ENCODE results near the gene AMOTL2. TPM values are rescaled to one million over a fixed set of nuclear protein-coding genes. Genes with fewer than 3 reads are reported as not detected.

Gene AMOTL2
- total and polyA plus RNA-seq, 4 donors = 12.4 to 118 (median 55.7) TPM

- H3K4me1 ChIP-seq (ENCODE audit: control insufficient read depth in 1 of 2, insufficient read depth in 2 of 2, low read length in 2 of 2) = peaks cover 6 to 8% of the 10 kb centered on the region in 2 donors
- H3K4me3 ChIP-seq (ENCODE audit: low read length in 2 of 2) = no peak overlapping the region
- H3K27ac ChIP-seq (ENCODE audit: low read depth in 1 of 2, low read length in 2 of 2) = peak overlapping the region; percentile 73 to 99
- 57 to 77% methylated on average over 6 of the region's 6 CpGs for WGBS, 2 donors
- no peak for ATAC-seq (ENCODE audit: low FRiP score)
- no peaks in the 10 kb centered on the region for H3K36me3 ChIP-seq (ENCODE audit: control insufficient read depth in 1 of 2, insufficient read depth in 2 of 2, low read length in 1 of 2)
- no peaks in the 10 kb centered on the region for H3K9me3 ChIP-seq (ENCODE audit: control insufficient read depth, low read length)
- peak in 1 of 2 donors; percentile 24 for DNase-seq
- no peaks in the 10 kb centered on the region for H3K27me3 ChIP-seq (ENCODE audit: control insufficient read depth in 1 of 2, insufficient read depth in 2 of 2, low read length in 1 of 2)
- intact Hi-C loops (cut with DNase I) = no loop called here
Measured at GRCh38 chr3:134332344-134332743, 41.9 kb downstream of the AMOTL2 start.

- Histone ChIP-seq H3K4me3 (ENCODE audit: low read length in 2 of 2) (no peak overlapping the region), H3K9me3 (ENCODE audit: control insufficient read depth, low read length) (no peaks in the 10 kb centered on the region), H3K36me3 (ENCODE audit: control insufficient read depth in 1 of 2, insufficient read depth in 2 of 2, low read length in 1 of 2) (no peaks in the 10 kb centered on the region), H3K4me1 (ENCODE audit: control insufficient read depth in 1 of 2, insufficient read depth in 2 of 2, low read length in 2 of 2) (peaks cover 8% of the 10 kb centered on the region in 2 donors), H3K27ac (ENCODE audit: low read depth in 1 of 2, low read length in 2 of 2) (peak overlapping the region; percentile 73 to 99), H3K27me3 (ENCODE audit: control insufficient read depth in 1 of 2, insufficient read depth in 2 of 2, low read length in 1 of 2) (no peaks in the 10 kb centered on the region)
- ATAC-seq (ENCODE audit: low FRiP score) (no peak), DNase-seq (no peak)
- WGBS, 2 donors = 10 to 20% methylated on average over 5 of the region's 5 CpGs
- intact Hi-C loops (cut with DNase I) = loop anchor here in 1 of 2 donors (2.0 kb wide), 1 partner anchor 41 kb away; no protein-coding TSS in a partner anchor
Measured at GRCh38 chr3:134331811-134332199, 42.4 kb downstream of the AMOTL2 start.

- DNase-seq (peak; percentile 73 to 78), ATAC-seq (ENCODE audit: low FRiP score) (peak; percentile 69)
- no peaks in the 10 kb centered on the region for H3K36me3 ChIP-seq (ENCODE audit: control insufficient read depth in 1 of 2, insufficient read depth in 2 of 2, low read length in 1 of 2)
- H3K27me3 ChIP-seq (ENCODE audit: control insufficient read depth in 1 of 2, insufficient read depth in 2 of 2, low read length in 1 of 2) = no peaks in the 10 kb centered on the region
- intact Hi-C loops (cut with DNase I) = loop anchor here in 1 of 2 donors (2.0 kb wide), 1 partner anchor 42 kb away; no protein-coding TSS in a partner anchor
- no peak overlapping the region for H3K4me3 ChIP-seq (ENCODE audit: low read length in 2 of 2)
- 36 to 42% methylated on average over 6 of the region's 6 CpGs for WGBS, 2 donors
- H3K27ac ChIP-seq (ENCODE audit: low read depth in 1 of 2, low read length in 2 of 2) = peak overlapping the region; percentile 73 to 99
- no peaks in the 10 kb centered on the region for H3K9me3 ChIP-seq (ENCODE audit: control insufficient read depth, low read length)
- peaks cover 8% of the 10 kb centered on the region in 2 donors for H3K4me1 ChIP-seq (ENCODE audit: control insufficient read depth in 1 of 2, insufficient read depth in 2 of 2, low read length in 2 of 2)
Measured at GRCh38 chr3:134330883-134331810, 43.1 kb downstream of the AMOTL2 start.

- ATAC-seq (ENCODE audit: low FRiP score) (no peak), DNase-seq (peak in 1 of 2 donors; percentile 8)
- no peaks in the 10 kb centered on the region for H3K27me3 ChIP-seq (ENCODE audit: control insufficient read depth in 1 of 2, insufficient read depth in 2 of 2, low read length in 1 of 2)
- no peak overlapping the region for H3K27ac ChIP-seq (ENCODE audit: low read depth in 1 of 2, low read length in 2 of 2)
- no peaks in the 10 kb centered on the region for H3K36me3 ChIP-seq (ENCODE audit: control insufficient read depth in 1 of 2, insufficient read depth in 2 of 2, low read length in 1 of 2)
- intact Hi-C loops (cut with DNase I) = no loop called here
- H3K4me1 ChIP-seq (ENCODE audit: control insufficient read depth in 1 of 2, insufficient read depth in 2 of 2, low read length in 2 of 2) = peaks cover 4 to 5% of the 10 kb centered on the region in 2 donors
- no peak overlapping the region for H3K4me3 ChIP-seq (ENCODE audit: low read length in 2 of 2)
- WGBS, 2 donors = 88 to 98% methylated on average over 1 of the region's 1 CpG
- no peaks in the 10 kb centered on the region for H3K9me3 ChIP-seq (ENCODE audit: control insufficient read depth, low read length)
Measured at GRCh38 chr3:134328846-134329245, 45.4 kb downstream of the AMOTL2 start.

- H3K27ac ChIP-seq (ENCODE audit: low read depth in 1 of 2, low read length in 2 of 2) = peak overlapping the region in 1 of 2 donors; percentile 67
- H3K36me3 ChIP-seq (ENCODE audit: control insufficient read depth in 1 of 2, insufficient read depth in 2 of 2, low read length in 1 of 2) = no peaks in the 10 kb centered on the region
- ATAC-seq (ENCODE audit: low FRiP score) = no peak
- H3K4me1 ChIP-seq (ENCODE audit: control insufficient read depth in 1 of 2, insufficient read depth in 2 of 2, low read length in 2 of 2) = peaks cover 4 to 5% of the 10 kb centered on the region in 2 donors
- H3K9me3 ChIP-seq (ENCODE audit: control insufficient read depth, low read length) = no peaks in the 10 kb centered on the region
- intact Hi-C loops (cut with DNase I) = no loop called here
- no peak overlapping the region for H3K4me3 ChIP-seq (ENCODE audit: low read length in 2 of 2)
- 76 to 78% methylated on average over 6 of the region's 6 CpGs for WGBS, 2 donors
- H3K27me3 ChIP-seq (ENCODE audit: control insufficient read depth in 1 of 2, insufficient read depth in 2 of 2, low read length in 1 of 2) = no peaks in the 10 kb centered on the region
- DNase-seq = peak in 1 of 2 donors; percentile 76
Measured at GRCh38 chr3:134328147-134328591, 46.1 kb downstream of the AMOTL2 start.

- DNase-seq (peak in 1 of 2 donors; percentile 39), ATAC-seq (ENCODE audit: low FRiP score) (no peak)
- H3K9me3 ChIP-seq (ENCODE audit: control insufficient read depth, low read length) = no peaks in the 10 kb centered on the region
- intact Hi-C loops (cut with DNase I) = no loop called here
- H3K36me3 ChIP-seq (ENCODE audit: control insufficient read depth in 1 of 2, insufficient read depth in 2 of 2, low read length in 1 of 2) = no peaks in the 10 kb centered on the region
- peak overlapping the region in 1 of 2 donors; percentile 78 for H3K27ac ChIP-seq (ENCODE audit: low read depth in 1 of 2, low read length in 2 of 2)
- peaks cover 4 to 5% of the 10 kb centered on the region in 2 donors for H3K4me1 ChIP-seq (ENCODE audit: control insufficient read depth in 1 of 2, insufficient read depth in 2 of 2, low read length in 2 of 2)
- WGBS, 2 donors = 67 to 75% methylated on average over 4 of the region's 4 CpGs
- H3K27me3 ChIP-seq (ENCODE audit: control insufficient read depth in 1 of 2, insufficient read depth in 2 of 2, low read length in 1 of 2) = no peaks in the 10 kb centered on the region
- H3K4me3 ChIP-seq (ENCODE audit: low read length in 2 of 2) = no peak overlapping the region
Measured at GRCh38 chr3:134327594-134327975, 46.7 kb downstream of the AMOTL2 start.

GRCh38 chr3:134326760-134327593, 47.3 kb downstream of the AMOTL2 start:
- Histone ChIP-seq H3K27ac (ENCODE audit: low read depth in 1 of 2, low read length in 2 of 2) (peak overlapping the region in 1 of 2 donors; percentile 78), H3K4me1 (ENCODE audit: control insufficient read depth in 1 of 2, insufficient read depth in 2 of 2, low read length in 2 of 2) (peaks cover 3 to 5% of the 10 kb centered on the region in 2 donors)
- peak in 1 of 2 donors; percentile 80 for DNase-seq

GRCh38 chr3:134326126-134326525, 48.1 kb downstream of the AMOTL2 start:
- Histone ChIP-seq H3K4me1 (ENCODE audit: control insufficient read depth in 1 of 2, insufficient read depth in 2 of 2, low read length in 2 of 2) (peaks cover 0 to 5% of the 10 kb centered on the region in 2 donors), H3K27me3 (ENCODE audit: control insufficient read depth in 1 of 2, insufficient read depth in 2 of 2, low read length in 1 of 2) (no peaks in the 10 kb centered on the region), H3K4me3 (ENCODE audit: low read length in 2 of 2) (no peak overlapping the region), H3K36me3 (ENCODE audit: control insufficient read depth in 1 of 2, insufficient read depth in 2 of 2, low read length in 1 of 2) (no peaks in the 10 kb centered on the region), H3K9me3 (ENCODE audit: control insufficient read depth, low read length) (no peaks in the 10 kb centered on the region), H3K27ac (ENCODE audit: low read depth in 1 of 2, low read length in 2 of 2) (peak overlapping the region in 1 of 2 donors; percentile 79)
- DNase-seq = peak in 1 of 2 donors; percentile 67
- 84 to 91% methylated on average over 11 of the region's 11 CpGs for WGBS, 2 donors
- intact Hi-C loops (cut with DNase I) = no loop called here
- ATAC-seq (ENCODE audit: low FRiP score) = no peak

More at GRCh38 chr3:134326760-134327593, 47.3 kb downstream of the AMOTL2 start:
- peak; percentile 69 for ATAC-seq (ENCODE audit: low FRiP score)
- H3K9me3 ChIP-seq (ENCODE audit: control insufficient read depth, low read length) = no peaks in the 10 kb centered on the region
- intact Hi-C loops (cut with DNase I) = no loop called here
- WGBS, 2 donors = 24 to 25% methylated on average over 10 of the region's 10 CpGs
- H3K27me3 ChIP-seq (ENCODE audit: control insufficient read depth in 1 of 2, insufficient read depth in 2 of 2, low read length in 1 of 2) = no peaks in the 10 kb centered on the region
- no peak overlapping the region for H3K4me3 ChIP-seq (ENCODE audit: low read length in 2 of 2)
- no peaks in the 10 kb centered on the region for H3K36me3 ChIP-seq (ENCODE audit: control insufficient read depth in 1 of 2, insufficient read depth in 2 of 2, low read length in 1 of 2)
